OCI-LY1 (cell line): ENCODE data around the gene PAX4.

ENCODE experiments used
- EZH2 ChIP-seq: fragments of 200-600 bp; sonication (generic), shearing (Covaris generic); IDR thresholded peaks from 2 replicates; pipeline ENCODE4 v1.8.0; 2017; ENCODE audit warnings: borderline replicate concordance, mixed run types, mild to moderate bottlenecking, antibody characterized with exemption, low read length, moderate library complexity, mixed read lengths
- TF ChIP-seq, protein P1 (sequence below): fragments of 200-600 bp; sonication (generic), shearing (Covaris generic); IDR thresholded peaks from 2 replicates; pipeline ENCODE4 v1.5.1; 2017; ENCODE audit warnings: mild to moderate bottlenecking, antibody characterized with exemption, low read length, moderate library complexity, mixed read lengths

DNA sequence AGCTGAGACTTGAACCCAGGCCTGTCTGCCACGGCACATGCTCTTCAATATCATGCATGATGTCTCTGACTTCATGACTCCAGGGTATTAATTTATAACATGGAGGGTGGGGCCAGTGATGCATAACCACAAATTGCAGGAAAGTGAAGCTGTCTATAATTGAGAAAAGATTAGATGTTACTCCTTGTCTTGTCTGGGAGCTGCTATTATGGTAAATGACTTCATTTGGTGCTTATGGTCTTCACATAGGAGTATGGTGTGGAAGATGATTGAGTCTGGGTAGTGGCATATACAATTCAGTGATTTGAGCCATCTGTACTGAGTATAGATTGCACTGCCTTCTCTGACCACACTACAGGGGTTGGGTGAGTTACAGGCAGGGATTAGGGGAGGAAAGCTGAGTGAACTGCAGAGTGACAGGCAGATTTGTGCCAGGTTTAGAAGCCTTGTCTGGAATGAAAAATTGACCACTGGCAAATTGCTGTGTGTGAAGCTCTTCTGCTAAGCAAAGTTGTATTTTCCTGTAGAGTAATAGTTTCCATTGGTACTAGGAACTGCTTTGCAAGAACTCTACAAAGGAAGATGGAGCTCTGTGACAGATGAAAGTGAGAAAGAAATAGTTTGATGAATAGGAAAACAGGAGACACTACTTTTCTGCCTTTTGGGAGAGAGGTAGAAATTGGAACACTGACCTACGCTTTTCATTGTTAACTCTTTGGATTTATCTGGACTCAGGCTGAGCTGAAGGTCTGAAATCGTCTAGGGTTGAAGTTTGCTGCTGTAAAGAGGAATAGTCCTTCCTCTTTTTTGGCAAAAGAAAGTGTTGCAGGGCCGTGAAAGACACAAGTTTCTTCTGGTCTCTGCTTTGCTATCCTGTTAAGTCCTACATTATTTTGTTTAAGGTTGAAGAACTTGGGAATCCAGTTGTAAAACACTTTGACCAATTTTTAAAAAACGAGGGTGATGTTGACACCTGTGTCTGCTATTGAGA, 36.8 kb upstream of the PAX4 start:
- TF ChIP-seq, protein P1, sequence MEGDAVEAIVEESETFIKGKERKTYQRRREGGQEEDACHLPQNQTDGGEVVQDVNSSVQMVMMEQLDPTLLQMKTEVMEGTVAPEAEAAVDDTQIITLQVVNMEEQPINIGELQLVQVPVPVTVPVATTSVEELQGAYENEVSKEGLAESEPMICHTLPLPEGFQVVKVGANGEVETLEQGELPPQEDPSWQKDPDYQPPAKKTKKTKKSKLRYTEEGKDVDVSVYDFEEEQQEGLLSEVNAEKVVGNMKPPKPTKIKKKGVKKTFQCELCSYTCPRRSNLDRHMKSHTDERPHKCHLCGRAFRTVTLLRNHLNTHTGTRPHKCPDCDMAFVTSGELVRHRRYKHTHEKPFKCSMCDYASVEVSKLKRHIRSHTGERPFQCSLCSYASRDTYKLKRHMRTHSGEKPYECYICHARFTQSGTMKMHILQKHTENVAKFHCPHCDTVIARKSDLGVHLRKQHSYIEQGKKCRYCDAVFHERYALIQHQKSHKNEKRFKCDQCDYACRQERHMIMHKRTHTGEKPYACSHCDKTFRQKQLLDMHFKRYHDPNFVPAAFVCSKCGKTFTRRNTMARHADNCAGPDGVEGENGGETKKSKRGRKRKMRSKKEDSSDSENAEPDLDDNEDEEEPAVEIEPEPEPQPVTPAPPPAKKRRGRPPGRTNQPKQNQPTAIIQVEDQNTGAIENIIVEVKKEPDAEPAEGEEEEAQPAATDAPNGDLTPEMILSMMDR: no peak
- no peak for TF ChIP-seq EZH2
